GM18502 (cell line): Measurements from ENCODE around the gene PRKAG2.

Experiments
- ATAC-seq: cut with Tn5 transposase; IDR thresholded peaks from one replicate; pipeline ENCODE4 v1.9.1; 2021; ENCODE audit warnings: mild to moderate bottlenecking; ENCODE audit not compliant: unreplicated experiment, poor library complexity

PRKAG2 gene

GRCh38 chr7:151691449-151691848 is 185.5 kb downstream of the PRKAG2 start:
- ATAC-seq = no peak

DNA sequence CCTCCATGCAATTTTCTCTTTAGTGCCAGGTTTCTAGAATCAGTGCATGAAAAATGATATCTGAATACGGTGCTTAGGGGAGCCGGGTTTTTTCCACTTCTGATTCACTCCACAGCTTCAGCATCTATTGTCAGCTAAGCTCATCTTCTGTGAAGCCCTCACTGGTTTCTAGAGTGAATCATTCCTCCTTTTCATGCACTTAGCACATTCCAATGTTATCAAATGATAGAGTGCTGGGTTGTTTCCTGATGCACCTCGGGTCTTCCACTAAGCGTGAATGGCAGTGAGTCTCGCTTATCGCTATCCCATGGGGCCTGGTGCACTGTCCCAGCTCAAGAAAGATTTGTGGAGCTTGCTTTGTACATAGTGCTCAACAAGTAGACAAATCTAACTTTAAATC is 186.3 kb downstream of the PRKAG2 start:
- ATAC-seq = no peak

- ATAC-seq = no peak
Measured at GRCh38 chr7:151689196-151689971, 187.5 kb downstream of the PRKAG2 start.

DNA sequence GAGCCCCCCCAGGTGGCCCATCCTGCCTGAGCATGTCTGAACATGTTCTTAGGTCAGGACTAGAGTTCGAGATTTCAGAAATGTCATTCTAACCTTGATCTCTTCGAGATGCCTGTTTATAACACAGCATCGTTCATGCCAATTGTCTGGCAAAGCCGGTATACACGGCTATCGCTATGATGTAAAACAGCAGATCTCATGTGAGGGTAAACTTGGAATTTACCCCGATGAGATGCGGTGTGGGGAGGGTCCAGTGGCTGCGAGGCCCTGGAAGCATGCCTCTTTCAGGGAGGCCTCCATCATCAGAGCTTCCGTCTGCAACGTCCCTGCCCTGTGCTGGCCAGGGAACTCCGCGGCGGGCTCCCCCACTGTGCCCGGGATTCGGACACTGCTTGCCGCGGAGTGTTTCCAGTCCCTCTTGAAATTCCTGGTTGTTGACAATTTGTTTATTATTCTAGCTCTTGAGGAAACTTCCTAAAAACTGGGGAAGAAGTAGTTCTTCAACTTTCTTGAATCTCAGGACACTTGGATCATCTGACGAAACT is 188.6 kb downstream of the PRKAG2 start:
- no peak for ATAC-seq

GRCh38 chr7:151687523-151688235 is 189.2 kb downstream of the PRKAG2 start:
- no peak for ATAC-seq

- no peak for ATAC-seq
Measured at GRCh38 chr7:151686826-151687225, 190.1 kb downstream of the PRKAG2 start.

DNA sequence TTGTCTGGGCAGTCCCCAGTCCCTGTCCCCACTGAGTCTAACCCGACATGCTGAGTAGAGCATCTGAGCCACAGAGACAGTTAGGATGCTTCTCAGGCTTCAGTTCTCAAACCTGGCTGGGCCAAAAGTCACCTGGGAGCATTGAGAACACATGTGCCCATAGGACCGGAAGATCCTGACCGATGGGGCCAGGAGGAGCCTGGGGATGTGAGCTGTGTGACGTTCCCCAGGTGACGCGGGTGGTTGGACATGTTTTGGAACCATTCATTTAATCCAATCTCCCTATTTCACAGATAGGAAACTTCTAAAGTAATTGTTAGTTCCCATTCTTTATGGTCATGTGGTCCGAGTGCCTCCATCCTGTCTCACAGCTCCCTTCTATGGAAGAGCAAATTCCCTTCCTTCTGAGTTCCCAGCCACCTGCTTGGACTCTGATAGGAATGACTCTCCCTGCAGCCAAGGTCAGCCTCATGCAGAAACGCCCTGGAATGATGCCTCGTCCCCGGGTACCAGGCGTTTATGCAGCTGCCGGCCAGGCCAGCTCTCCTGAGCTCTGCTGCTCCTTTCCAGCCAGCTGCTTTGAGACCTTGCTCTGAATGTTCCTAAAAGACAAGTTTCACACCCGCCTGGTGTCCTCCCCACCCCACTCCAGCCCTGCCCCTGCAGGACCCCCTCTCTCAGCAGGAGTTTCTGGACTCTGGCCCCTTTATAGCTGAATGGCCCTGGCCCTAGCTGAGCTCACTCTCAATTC is 190.7 kb downstream of the PRKAG2 start:
- no peak for ATAC-seq

DNA sequence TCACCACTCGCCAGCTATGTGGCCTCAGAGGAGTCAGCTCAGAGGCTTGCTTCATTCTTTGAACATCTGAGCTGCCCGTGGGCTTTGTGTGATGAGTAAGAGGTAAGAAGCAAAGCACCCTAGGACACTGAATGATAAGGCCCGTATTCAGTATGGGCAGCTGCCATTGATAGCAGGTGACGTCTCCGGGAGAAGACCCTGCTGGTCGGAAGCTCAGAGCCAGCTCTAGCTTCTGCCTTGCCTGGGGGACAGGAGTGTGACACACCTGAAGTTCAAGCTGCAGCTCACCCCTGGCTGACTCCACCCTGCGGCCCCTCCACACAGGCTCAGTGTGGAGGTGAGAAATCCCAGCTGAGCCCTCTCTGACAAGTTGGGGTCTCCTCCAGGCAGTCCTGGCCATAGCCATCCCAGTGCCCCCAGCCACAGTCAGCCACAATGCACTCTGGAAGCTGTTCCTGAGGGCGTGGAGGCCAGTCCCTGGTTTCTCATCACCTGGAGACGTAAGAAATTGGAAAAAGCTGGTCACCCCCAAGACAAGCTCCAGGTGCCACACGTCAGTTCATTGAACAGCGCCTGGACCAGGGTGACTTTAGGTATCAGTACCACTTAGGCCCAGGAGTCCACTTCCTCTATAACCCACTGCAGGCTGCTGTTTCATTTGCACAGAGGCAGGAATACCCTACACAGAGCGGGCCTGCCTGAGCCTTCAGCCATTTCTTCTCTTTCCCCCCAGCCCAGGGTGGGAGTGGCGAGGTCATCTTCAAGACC is 192.3 kb downstream of the PRKAG2 start:
- ATAC-seq = no peak

DNA sequence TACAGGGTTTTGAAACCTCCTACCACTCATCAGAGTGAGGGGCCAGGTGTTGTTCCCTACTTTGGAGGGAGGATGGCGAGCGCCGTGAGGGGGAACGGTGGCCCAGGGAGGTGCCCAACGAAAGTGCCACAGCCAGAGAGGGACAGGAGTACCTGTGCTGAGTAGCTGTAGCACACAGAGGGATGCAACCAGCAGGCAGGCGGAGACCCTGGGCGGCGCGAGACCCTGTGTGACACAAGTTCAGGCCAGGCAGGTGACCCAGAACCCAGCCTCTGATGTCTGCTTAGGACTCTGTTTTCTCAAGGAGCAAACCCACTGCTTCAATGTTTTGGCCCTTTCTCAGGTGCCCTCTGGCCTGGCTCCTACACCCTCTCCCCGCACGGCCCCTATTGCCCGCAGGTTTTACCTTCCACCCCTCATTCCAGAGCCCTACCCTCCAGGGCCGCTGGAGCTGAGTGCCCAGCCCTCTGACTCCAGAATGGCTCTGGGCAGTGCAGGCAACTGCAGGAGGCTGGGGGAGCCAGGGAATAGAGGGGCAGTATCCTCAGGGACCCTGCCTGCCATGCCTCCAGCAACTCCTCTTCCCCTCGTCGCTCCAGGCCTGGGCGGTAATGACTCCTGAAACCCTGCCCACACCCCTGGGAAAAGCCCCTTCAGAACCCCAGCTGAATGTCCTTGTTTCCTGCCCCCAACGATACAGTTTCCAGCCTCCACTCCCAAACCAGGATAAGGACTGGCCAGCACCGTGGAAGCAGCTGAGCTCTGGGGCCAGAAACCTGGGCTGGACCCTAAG is 193.1 kb downstream of the PRKAG2 start:
- ATAC-seq = no peak

GRCh38 chr7:151682831-151683614 is 193.9 kb downstream of the PRKAG2 start:
- ATAC-seq = no peak

DNA sequence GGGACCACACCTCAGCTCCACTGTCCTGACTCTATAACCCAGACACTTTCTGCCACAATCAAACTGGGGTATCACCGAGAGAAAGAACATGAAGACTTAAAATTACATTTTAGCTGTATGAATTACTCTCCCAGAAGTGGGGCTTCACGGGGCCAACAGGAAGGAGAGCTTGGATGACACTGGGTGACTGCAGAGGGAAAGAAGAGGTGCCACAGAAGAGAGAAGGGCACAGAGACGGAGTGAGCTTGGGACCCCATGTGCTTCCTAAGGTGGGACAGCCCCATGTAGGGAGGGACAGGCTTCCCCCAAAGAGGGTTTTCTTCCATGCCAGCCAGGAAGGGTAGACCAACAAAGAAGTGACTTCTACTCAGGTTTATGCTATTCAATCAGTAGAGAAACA is 195.2 kb downstream of the PRKAG2 start:
- ATAC-seq = no peak

- no peak for ATAC-seq
Measured at GRCh38 chr7:151680810-151681209, 196.1 kb downstream of the PRKAG2 start.

- no peak for ATAC-seq
Measured at GRCh38 chr7:151679881-151680612, 196.9 kb downstream of the PRKAG2 start.

GRCh38 chr7:151679071-151679708 is 197.7 kb downstream of the PRKAG2 start:
- ATAC-seq = no peak

GRCh38 chr7:151678227-151678604 is 198.7 kb downstream of the PRKAG2 start:
- ATAC-seq = no peak

GRCh38 chr7:151677581-151678226 is 199.2 kb downstream of the PRKAG2 start:
- no peak for ATAC-seq

DNA sequence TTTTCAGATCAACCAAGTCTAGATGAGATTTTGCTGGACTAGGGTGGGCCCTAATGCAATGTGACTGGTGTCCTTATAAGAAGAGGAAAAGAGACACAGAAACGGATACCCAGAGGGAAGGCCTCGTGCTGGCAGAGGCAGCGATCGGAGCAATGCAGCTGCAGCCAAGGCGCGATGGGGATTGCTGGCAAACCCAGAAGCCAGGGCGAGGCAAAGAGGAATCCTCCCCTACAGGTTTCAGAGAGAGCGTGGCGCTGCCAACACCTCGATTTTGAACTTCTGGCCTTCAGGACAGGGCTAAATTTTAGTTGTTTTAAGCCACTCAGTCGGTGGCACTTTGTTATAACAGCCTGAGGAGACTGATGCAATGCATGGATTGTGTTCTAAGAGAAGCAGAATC is 200.2 kb downstream of the PRKAG2 start:
- ATAC-seq = no peak
